NB4 (cell line): ENCODE data around the gene CHN1.

ENCODE experiments used
- MYC ChIP-seq: IDR thresholded peaks from 2 replicates; pipeline ENCODE4 v1.6.1; 2011; ENCODE audit warnings: low read depth, low read length
- POLR2A ChIP-seq: IDR thresholded peaks from 2 replicates; pipeline ENCODE4 v1.6.1; 2011; ENCODE audit warnings: mild to moderate bottlenecking; ENCODE audit not compliant: insufficient read length; ENCODE audit errors: extremely low read depth
- TF ChIP-seq, protein P1 (sequence below): IDR thresholded peaks from one replicate; pipeline ENCODE4 v1.5.1; 2012; ENCODE audit warnings: low read depth, low read length
- TF ChIP-seq, protein P2 (sequence below): IDR thresholded peaks from 2 replicates; pipeline ENCODE4 v1.6.1; 2011; ENCODE audit warnings: low read depth, low read length

DNA sequence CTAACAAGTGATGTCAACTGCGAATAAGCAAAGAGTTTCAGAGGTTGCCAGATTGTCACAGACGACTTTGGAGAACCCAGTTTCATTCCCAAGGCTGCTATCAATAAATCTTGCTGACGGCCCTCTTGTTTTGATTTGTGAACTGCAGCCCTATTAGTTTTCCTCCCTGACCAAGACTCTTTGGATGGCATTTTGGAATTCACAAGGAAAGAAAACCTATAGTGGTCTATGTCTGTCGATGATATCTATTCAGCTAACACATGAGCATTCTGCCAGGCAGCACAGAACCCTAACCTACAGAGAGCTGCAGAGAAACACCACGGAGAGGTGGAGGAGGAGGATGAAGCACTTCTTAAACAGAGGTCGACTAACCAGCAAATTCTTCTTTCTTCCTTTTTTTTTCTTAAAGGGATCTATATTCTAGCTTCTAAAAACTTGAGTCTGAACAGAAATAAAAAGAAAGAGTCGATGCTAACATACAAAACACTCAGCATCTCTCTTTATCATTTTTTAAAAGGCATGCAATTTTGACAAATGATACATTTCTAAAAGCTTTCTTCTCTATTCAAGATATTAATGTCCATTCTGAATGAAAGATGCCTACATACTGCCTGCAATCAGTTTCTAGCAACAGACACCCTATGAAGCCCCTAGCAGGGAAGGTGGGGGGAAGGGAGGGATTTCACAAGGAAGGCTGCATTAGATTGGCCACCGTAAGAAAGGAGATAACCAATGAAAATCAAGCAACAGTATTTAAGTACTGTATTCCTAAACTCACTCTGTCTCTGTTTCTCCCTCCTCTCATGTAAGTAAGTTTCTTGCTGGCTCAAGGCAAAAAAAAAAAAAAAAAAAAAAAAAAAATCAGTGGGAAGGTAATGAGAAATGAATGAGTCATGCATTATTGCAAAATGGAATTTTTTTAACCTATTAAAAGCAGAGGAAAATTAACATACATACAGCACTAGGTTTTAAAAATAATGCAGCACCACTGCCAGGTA lies 157.9 kb downstream of the CHN1 start:
- TF ChIP-seq, protein P1, sequence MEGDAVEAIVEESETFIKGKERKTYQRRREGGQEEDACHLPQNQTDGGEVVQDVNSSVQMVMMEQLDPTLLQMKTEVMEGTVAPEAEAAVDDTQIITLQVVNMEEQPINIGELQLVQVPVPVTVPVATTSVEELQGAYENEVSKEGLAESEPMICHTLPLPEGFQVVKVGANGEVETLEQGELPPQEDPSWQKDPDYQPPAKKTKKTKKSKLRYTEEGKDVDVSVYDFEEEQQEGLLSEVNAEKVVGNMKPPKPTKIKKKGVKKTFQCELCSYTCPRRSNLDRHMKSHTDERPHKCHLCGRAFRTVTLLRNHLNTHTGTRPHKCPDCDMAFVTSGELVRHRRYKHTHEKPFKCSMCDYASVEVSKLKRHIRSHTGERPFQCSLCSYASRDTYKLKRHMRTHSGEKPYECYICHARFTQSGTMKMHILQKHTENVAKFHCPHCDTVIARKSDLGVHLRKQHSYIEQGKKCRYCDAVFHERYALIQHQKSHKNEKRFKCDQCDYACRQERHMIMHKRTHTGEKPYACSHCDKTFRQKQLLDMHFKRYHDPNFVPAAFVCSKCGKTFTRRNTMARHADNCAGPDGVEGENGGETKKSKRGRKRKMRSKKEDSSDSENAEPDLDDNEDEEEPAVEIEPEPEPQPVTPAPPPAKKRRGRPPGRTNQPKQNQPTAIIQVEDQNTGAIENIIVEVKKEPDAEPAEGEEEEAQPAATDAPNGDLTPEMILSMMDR: no peak
- TF ChIP-seq, protein P2, sequence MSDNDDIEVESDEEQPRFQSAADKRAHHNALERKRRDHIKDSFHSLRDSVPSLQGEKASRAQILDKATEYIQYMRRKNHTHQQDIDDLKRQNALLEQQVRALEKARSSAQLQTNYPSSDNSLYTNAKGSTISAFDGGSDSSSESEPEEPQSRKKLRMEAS: no peak
- TF ChIP-seq POLR2A: no peak
- no peak for TF ChIP-seq MYC
